Heart left ventricle (tissue), 16 donors: ENCODE measurements around the gene CEP63. TPM values are rescaled to one million over a fixed set of nuclear protein-coding genes. Genes with fewer than 3 reads are reported as not detected.
A peak's percentile ranks its signal among the peaks of the same experiment; 100 is the strongest.

ENCODE experiments used
- ATAC-seq, 4 donors: fragments of 200-7000 bp; cut with Tn5 transposase; one replicate each; pipeline ENCODE4 v1.9.1; 2020 to 2022; ENCODE audit warnings: moderate library complexity in 4 of 4, mild to moderate bottlenecking in 3 of 4, moderate number of reproducible peaks in 1 of 4
- DNase-seq, 5 donors: peaks; one replicate each; pipeline ENCODE4 v3.0.0-alpha.2; 2020
- H3K27ac ChIP-seq, 12 donors: fragments of 200-600 bp; sonication (generic) in 4 of 12; one replicate each; pipeline versions ENCODE4 v1.5.0 to v1.8.0; 2016 to 2022; ENCODE audit warnings: mild to moderate bottlenecking in 2 of 12
- H3K27me3 ChIP-seq, 9 donors: fragments of 200-600 bp; sonication (generic) in 2 of 9; one replicate each; pipeline versions ENCODE4 v1.5.1 to v1.8.0; 2016 to 2022; ENCODE audit warnings: mild to moderate bottlenecking in 3 of 9
- H3K36me3 ChIP-seq, 9 donors: fragments of 200-600 bp; sonication (generic) in 2 of 9; one replicate each; pipeline versions ENCODE4 v1.5.0 to v1.8.0; 2018 to 2022; ENCODE audit warnings: mild to moderate bottlenecking in 2 of 9
- H3K4me1 ChIP-seq, 12 donors: fragments of 200-600 bp; sonication (generic) in 4 of 12; one replicate each; pipeline versions ENCODE4 v1.5.0 to v1.8.0; 2016 to 2022; ENCODE audit warnings: mild to moderate bottlenecking in 3 of 12
- H3K4me3 ChIP-seq, 12 donors: fragments of 200-600 bp; sonication (generic) in 4 of 12; one replicate each; pipeline versions ENCODE4 v1.5.0 to v1.8.0; 2017 to 2022; ENCODE audit warnings: mild to moderate bottlenecking in 9 of 12, moderate library complexity in 4 of 12
- H3K9me3 ChIP-seq, 12 donors: fragments of 200-600 bp; sonication (generic) in 4 of 12; one replicate each; pipeline versions ENCODE4 v1.5.0 to v1.8.0; 2016 to 2022; ENCODE audit warnings: mild to moderate bottlenecking in 1 of 12
- POLR2A ChIP-seq, 2 donors: fragments of 450-650 bp; IDR thresholded peaks; one replicate each; pipeline ENCODE4 v1.6.1; 2017; ENCODE audit warnings: antibody characterized with exemption in 2 of 2, mild to moderate bottlenecking in 2 of 2, moderate library complexity in 2 of 2
- WGBS, 4 donors: extraction: QIAGEN DNeasy Blood & Tissue Kit in 2 of 4; methylation state at CpG; one replicate each; pipeline versions ENCODE4 v1.1.5 to v1.1.7; 2013 to 2018; 5-methylcytosine and 5-hydroxymethylcytosine counted together
- intact Hi-C, 10 donors: fragments of 100-400 bp; cut with DNase I; formaldehyde crosslinking; loops; one replicate each; pipeline versions ENCODE4 v1.11.1 to v1.14.2; 2022
- polyA plus RNA-seq, 2 donors: library from polyadenylated mRNA; stranded (reverse); fragments of 200-250 nt; gene quantifications; one replicate each; pipeline ENCODE4 v1.2.3, GENCODE V29; 2013
- total RNA-seq, 9 donors: library from RNA; depleted of rRNA in 2 of 9; stranded (reverse); fragments of >200 nt in 2 of 9; fragmentation: NEBNext Ultra II Directional in 3 of 9; extraction: Animal tissue kit (Norgen Biotek cat#: 25700) in 3 of 9; gene quantifications; one replicate each; pipeline versions ENCODE4 v1.1.0 to v1.2.4, GENCODE V29; 2016 to 2023
- TF ChIP-seq, protein P1 (sequence below), 12 donors: fragments of 200-600 bp; sonication (generic) in 4 of 12; IDR thresholded peaks; one replicate each; pipeline versions ENCODE4 v1.5.0 to v1.8.0; 2018 to 2022; ENCODE audit warnings: antibody characterized with exemption in 12 of 12, mild to moderate bottlenecking in 5 of 12
- donor health status: ischemic (EF 13 %, LVEDD 7.1; RV severe dilation, severe dysfunction).
- donor health status: healthy with polysubstance abuse.
- donor health status: DM: no; HTN: yes; CAD: no.
- donor health status: DM: no; HTN: no; CAD: no.
- donor health status: ischemic (EF 25% LVEDD 6.9; RV normal size, moderate dysfunction).
- donor health status: ischemic (EF 25% LVEDD 5.7; RV mildly dilated, moderate dysfunction).
- donor health status: healthy.
- donor health status: DM: yes; HTN: yes; CAD: no.
- donor health status: ischemic (EF 35%, LVEDD 5.7; RV mildly dilated, moderate dysfunction).
- donor health status: nonischemic (EF 11% LVEDD 7.7; RV severe dilation, severe dysfunction).
- donor health status: DM: yes; HTN: yes; CAD: no.
- donor health status: PGD.
- donor health status: ischemic (EF 29% LVEDD 5.4; RV normal size, mild dysfunction).
- donor health status: nonischemic (EF 23%, LVEDD 6.1; RV moderate dilation, normal function).

CEP63 gene
- total and polyA plus RNA-seq, 11 donors = 19.1 to 35.3 (median 29.5) TPM

DNA sequence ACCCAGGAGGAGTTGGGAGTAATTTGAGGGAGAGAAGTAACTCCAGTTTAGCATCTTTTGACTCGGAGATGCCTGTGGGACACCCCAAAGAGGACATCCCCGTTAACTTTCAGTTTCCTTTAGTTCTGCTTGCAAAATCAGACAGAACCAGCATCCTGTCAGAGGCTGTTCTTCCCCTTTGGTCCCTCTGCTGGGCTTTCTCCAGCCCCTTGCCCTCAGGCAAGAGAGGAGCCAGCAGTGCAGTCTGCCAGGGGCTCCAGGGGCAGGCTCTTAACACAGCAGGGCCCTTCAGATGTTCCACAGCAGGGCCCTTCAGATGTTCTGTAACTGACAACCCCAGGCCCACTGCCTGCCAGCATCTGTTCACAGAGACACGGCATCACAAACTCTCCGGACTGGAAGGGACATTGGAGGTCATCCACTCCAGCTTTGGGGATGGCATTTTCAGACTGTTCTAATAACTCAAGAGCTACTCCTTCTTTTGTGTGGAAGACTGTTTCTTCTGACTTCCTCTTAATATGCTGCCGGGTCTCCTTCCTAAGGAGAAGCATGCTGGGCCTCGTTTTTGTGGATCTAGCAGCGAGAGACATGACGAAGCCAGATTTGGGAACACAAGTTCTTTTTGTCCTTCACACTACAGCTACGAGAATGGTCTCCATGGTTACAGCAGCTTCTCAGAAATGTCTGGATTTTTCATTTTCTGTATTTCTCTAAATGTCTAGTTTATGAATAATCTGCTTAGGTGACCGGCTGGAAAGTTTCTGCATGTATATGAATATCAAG is 113.1 kb downstream of the CEP63 start:
- H3K27me3 ChIP-seq = no peaks in the 10 kb centered on the region
- TF ChIP-seq, protein P1, sequence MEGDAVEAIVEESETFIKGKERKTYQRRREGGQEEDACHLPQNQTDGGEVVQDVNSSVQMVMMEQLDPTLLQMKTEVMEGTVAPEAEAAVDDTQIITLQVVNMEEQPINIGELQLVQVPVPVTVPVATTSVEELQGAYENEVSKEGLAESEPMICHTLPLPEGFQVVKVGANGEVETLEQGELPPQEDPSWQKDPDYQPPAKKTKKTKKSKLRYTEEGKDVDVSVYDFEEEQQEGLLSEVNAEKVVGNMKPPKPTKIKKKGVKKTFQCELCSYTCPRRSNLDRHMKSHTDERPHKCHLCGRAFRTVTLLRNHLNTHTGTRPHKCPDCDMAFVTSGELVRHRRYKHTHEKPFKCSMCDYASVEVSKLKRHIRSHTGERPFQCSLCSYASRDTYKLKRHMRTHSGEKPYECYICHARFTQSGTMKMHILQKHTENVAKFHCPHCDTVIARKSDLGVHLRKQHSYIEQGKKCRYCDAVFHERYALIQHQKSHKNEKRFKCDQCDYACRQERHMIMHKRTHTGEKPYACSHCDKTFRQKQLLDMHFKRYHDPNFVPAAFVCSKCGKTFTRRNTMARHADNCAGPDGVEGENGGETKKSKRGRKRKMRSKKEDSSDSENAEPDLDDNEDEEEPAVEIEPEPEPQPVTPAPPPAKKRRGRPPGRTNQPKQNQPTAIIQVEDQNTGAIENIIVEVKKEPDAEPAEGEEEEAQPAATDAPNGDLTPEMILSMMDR (IDR thresholded peaks at IDR 0.05) = no peak
- no peak for TF ChIP-seq POLR2A (IDR thresholded peaks at IDR 0.05)
- 59 to 82% (median 69%) methylated on average over 10 of the region's 10 CpGs for WGBS, 4 donors
- H3K36me3 ChIP-seq = no peaks in the 10 kb centered on the region
- no peaks in the 10 kb centered on the region for H3K9me3 ChIP-seq
- peaks cover 0 to 16% (median 1%) of the 10 kb centered on the region in 12 donors for H3K4me1 ChIP-seq
- intact Hi-C loops = loop anchor here in 1 of 10 donors (5.0 kb wide), 1 partner anchor 158 kb away; no protein-coding TSS in a partner anchor
- no peak for ATAC-seq
- H3K27ac ChIP-seq = no peak overlapping the region
- DNase-seq = no peak
- no peak overlapping the region for H3K4me3 ChIP-seq

DNA sequence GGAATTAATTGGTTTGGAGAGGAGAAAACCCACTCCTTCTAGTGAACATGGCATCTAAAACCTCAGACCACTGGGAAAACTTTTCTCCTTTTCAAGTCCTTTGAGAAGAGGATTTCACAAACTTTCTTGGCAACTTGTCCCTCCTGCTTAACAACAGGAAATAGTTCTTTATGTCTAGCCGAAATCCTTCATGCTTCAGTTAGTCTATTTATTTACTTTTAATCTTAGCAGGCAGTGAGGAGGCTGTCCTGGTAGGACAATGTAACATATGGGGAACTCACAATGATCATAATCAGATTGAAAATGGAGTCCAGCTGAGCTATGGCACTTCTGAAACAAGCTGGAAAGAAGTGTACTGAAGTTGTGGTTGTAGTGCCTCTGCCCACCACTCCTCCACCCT is 114.3 kb downstream of the CEP63 start:
- Histone ChIP-seq H3K9me3 (no peaks in the 10 kb centered on the region), H3K4me1 (peaks cover 0 to 16% (median 1%) of the 10 kb centered on the region in 12 donors), H3K36me3 (no peaks in the 10 kb centered on the region), H3K4me3 (no peak overlapping the region), H3K27me3 (no peaks in the 10 kb centered on the region), H3K27ac (no peak overlapping the region)
- ATAC-seq (no peak), DNase-seq (no peak)
- 46 to 57% (median 52%) methylated on average over 1 of the region's 1 CpG for whole genome bisulfite sequencing, 4 donors
- TF ChIP-seq, protein P1 (IDR thresholded peaks at IDR 0.05) = no peak
- no peak for TF ChIP-seq POLR2A (IDR thresholded peaks at IDR 0.05)
- intact Hi-C loops = loop anchor here (2.0 to 10.0 kb wide), 11 partner anchors 155 to 1297 kb away; partner anchors contain the start of gene EPHB1 (in 1 of the 10)

DNA sequence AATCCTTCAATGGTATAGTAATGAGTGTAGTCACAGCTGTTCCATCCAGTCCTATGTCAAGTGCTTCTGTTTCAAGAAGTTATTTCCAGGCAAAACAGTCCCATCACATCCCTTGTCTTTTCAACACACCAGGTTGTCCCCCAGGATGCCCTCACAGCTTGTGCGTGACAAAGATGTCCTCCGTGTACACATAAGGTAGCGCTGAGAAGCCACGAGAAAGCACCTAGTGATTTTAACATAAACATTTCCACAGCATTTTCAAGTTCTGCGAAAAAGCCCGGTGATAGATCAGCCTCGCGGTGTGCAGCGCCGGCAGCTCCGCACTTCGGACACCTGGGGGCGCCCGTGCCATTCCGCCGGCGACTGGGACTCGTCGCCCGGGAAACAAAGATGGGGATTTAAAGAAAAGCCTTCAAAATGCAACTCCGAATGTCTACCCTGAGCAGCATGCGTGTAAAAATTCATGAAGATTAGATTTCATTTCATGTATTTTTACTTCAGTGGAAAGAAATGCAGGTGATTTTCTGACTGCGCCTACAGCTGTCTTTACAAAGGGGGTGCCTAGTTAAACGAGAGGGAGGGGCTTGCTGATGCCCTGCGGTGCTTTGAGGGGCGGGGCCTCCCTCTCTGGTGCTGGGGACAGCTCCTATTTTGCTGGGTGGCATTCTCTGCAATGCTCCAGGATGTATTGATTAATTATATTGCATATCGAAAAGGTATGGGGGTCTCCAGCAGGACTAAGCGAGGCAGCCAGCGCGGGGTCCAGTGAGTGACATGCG is 115.0 kb downstream of the CEP63 start:
- 6 to 13% (median 9%) methylated on average over 31 of the region's 31 CpGs for WGBS, 4 donors
- H3K27ac ChIP-seq = no peak overlapping the region
- no peaks in the 10 kb centered on the region for H3K9me3 ChIP-seq
- no peak for TF ChIP-seq POLR2A (IDR thresholded peaks at IDR 0.05)
- TF ChIP-seq, protein P1 (IDR thresholded peaks at IDR 0.05) = peak; percentile 89 to 98 (median 94)
- H3K36me3 ChIP-seq = no peaks in the 10 kb centered on the region
- peak in 3 of 4 donors; percentile 59 to 74 (median 69) for ATAC-seq
- intact Hi-C loops = loop anchor here (2.0 to 10.0 kb wide), 11 partner anchors 154 to 1296 kb away; partner anchors contain the start of gene EPHB1 (in 1 of the 10)
- DNase-seq = peak; percentile 41 to 79 (median 54)
- no peak overlapping the region for H3K4me3 ChIP-seq
- H3K27me3 ChIP-seq = no peaks in the 10 kb centered on the region
- peaks cover 0 to 16% (median 1%) of the 10 kb centered on the region in 12 donors for H3K4me1 ChIP-seq
